OCI-LY7 (cell line): Measurements from ENCODE around the gene AP3M1. TPM values are rescaled to one million over a fixed set of nuclear protein-coding genes. Genes with fewer than 3 reads are reported as not detected.

ENCODE experiments used
- BruUV-seq: library from RNA; stranded (reverse); fragments of 400-500 nt; replicated peaks from 2 replicates; lab custom pipeline; 2021; lab: Mats Ljungman, UMichigan
- CTCF ChIA-PET: fragments of 300-600 bp; sonication (Branson Sonifier 250); formaldehyde crosslinking; loops from one replicate; lab custom pipeline; 2022; ENCODE audit warnings: antibody characterized with exemption; ENCODE audit not compliant: unreplicated experiment; lab: Charles Lee
- POLR2A ChIA-PET: fragments of 300-600 bp; sonication (Branson Sonifier 250); formaldehyde crosslinking; loops from one replicate; lab custom pipeline; 2022; ENCODE audit warnings: antibody characterized with exemption; lab: Charles Lee
- DNase-seq: peaks from one replicate; pipeline ENCODE4 v3.0.0-alpha.2; 2015; ENCODE audit warnings: low spot score
- H2AFZ ChIP-seq: fragments of 200-600 bp; sonication (generic), shearing (Covaris generic); 2 replicates; pipeline ENCODE4 v1.6.1; 2014; ENCODE audit warnings: mild to moderate bottlenecking, antibody characterized with exemption, low read length, moderate library complexity
- H3K27ac ChIP-seq: fragments of 200-600 bp; sonication (generic); 2 replicates; pipeline ENCODE4 v1.5.1; 2014; ENCODE audit warnings: mixed run types, low read depth, mild to moderate bottlenecking, moderate library complexity, low read length, inconsistent platforms; ENCODE audit not compliant: poor library complexity, severe bottlenecking
- H3K36me3 ChIP-seq: fragments of 200-600 bp; sonication (generic); 2 replicates; pipeline ENCODE4 v1.6.1; 2014; ENCODE audit warnings: mild to moderate bottlenecking, antibody characterized with exemption, low read length, moderate library complexity, mixed read lengths; ENCODE audit not compliant: insufficient read depth
- H3K4me1 ChIP-seq: fragments of 200-600 bp; sonication (generic); 2 replicates; pipeline ENCODE4 v1.5.1; 2014; ENCODE audit warnings: mild to moderate bottlenecking, low read length; ENCODE audit not compliant: insufficient read depth, poor library complexity, severe bottlenecking
- H3K4me2 ChIP-seq: fragments of 200-600 bp; sonication (generic); 2 replicates; pipeline ENCODE4 v1.6.1; 2014; ENCODE audit warnings: mild to moderate bottlenecking, low read length
- H3K4me3 ChIP-seq: fragments of 200-600 bp; sonication (generic); 2 replicates; pipeline ENCODE4 v1.5.1; 2014; ENCODE audit warnings: mild to moderate bottlenecking, low read depth, low read length; ENCODE audit not compliant: poor library complexity, severe bottlenecking
- H3K79me2 ChIP-seq: fragments of 200-600 bp; sonication (generic); 2 replicates; pipeline ENCODE4 v1.6.1; 2016; ENCODE audit warnings: low read depth, mild to moderate bottlenecking, low read length, moderate library complexity, mixed read lengths; ENCODE audit not compliant: insufficient read depth
- H3K9me2 ChIP-seq: fragments of 200-600 bp; sonication (generic); 2 replicates; pipeline ENCODE4 v1.6.1; 2016; ENCODE audit warnings: mild to moderate bottlenecking, low read length, mixed read lengths; ENCODE audit not compliant: insufficient read depth
- H3K9me3 ChIP-seq: fragments of 200-600 bp; sonication (generic); 2 replicates; pipeline ENCODE4 v1.6.1; 2014; ENCODE audit warnings: mild to moderate bottlenecking, mixed run types, low read length, mixed read lengths
- H4K20me1 ChIP-seq: fragments of 200-600 bp; sonication (generic); 2 replicates; pipeline ENCODE4 v1.6.1; 2014; ENCODE audit warnings: mild to moderate bottlenecking, antibody characterized with exemption, low read length, moderate library complexity, mixed read lengths; ENCODE audit not compliant: insufficient read depth
- CTCF ChIP-seq: fragments of 200-600 bp; sonication (generic); conservative IDR thresholded peaks from 2 replicates; pipeline ENCODE4 v1.5.1; 2014; ENCODE audit warnings: mild to moderate bottlenecking, antibody characterized with exemption, low read length, moderate library complexity, mixed read lengths
- EZH2phosphoT487 ChIP-seq: fragments of 200-600 bp; sonication (generic); IDR thresholded peaks from 2 replicates; pipeline ENCODE4 v1.6.1; 2018; ENCODE audit warnings: low read depth, borderline replicate concordance, mild to moderate bottlenecking, mixed run types, antibody characterized with exemption, low read length, moderate library complexity, mixed read lengths
- intact Hi-C: fragments of 100-400 bp; cut with micrococcal nuclease; formaldehyde crosslinking; loops from one replicate; pipeline ENCODE4 v1.10.0; 2022; ENCODE audit not compliant: unreplicated experiment
- total RNA-seq, 2 experiments: library from RNA; depleted of rRNA in 1 of 2; stranded (reverse); fragments of >200 nt in 1 of 2; shearing (Covaris generic) in 1 of 2; gene quantifications; 2 replicates each; pipeline ENCODE4 v1.2.3, GENCODE V29; 2014 to 2022

The AP3M1 gene
- total RNA-seq, 2 experiments from 2014 or later: 35.5 to 54.2 TPM

- TF ChIP-seq CTCF (no peak), EZH2phosphoT487 (no peak)
- no peak overlapping the region for H3K27ac ChIP-seq
- POLR2A ChIA-PET: interaction anchor here (0.6 to 1.4 kb wide), 7 partner anchors 9 to 275 kb away, joined by 3 to 5 read pairs (median 3); no protein-coding TSS in a partner anchor
- H2AFZ ChIP-seq: no peak overlapping the region
- peaks cover 96% of the 10 kb centered on the region for H3K36me3 ChIP-seq
- DNase-seq: no peak
- no peaks in the 10 kb centered on the region for H3K79me2 ChIP-seq
- no peaks in the 10 kb centered on the region for H3K9me2 ChIP-seq
- CTCF ChIA-PET: interaction anchor here (0.6 kb wide), 1 partner anchor 230 kb away, joined by 4 read pairs; no protein-coding TSS in a partner anchor
- H3K4me3 ChIP-seq: no peak overlapping the region
- intact Hi-C loops: no loop called here
- no TSS peak for BruUV-seq
- no peaks in the 10 kb centered on the region for H3K4me1 ChIP-seq
- no peaks in the 10 kb centered on the region for H3K9me3 ChIP-seq
- H4K20me1 ChIP-seq: no peaks in the 10 kb centered on the region
- no peak overlapping the region for H3K4me2 ChIP-seq
These were observed 41.2 kb downstream of the AP3M1 start for GRCh38 chr10:74109452-74109851.

GRCh38 chr10:74107391-74107790, 43.2 kb downstream of the AP3M1 start:
- no TSS peak for BruUV-seq
- POLR2A ChIA-PET: interaction anchor here (0.5 to 0.7 kb wide), 3 partner anchors 28 to 40 kb away, joined by 3 to 5 read pairs (median 4); no protein-coding TSS in a partner anchor

More at GRCh38 chr10:74107391-74107790, 43.2 kb downstream of the AP3M1 start:
- H3K9me3 ChIP-seq: no peaks in the 10 kb centered on the region
- no peak overlapping the region for H3K27ac ChIP-seq
- peaks cover 94% of the 10 kb centered on the region for H3K36me3 ChIP-seq
- H3K4me3 ChIP-seq: no peak overlapping the region
- no peak for DNase-seq
- no peaks in the 10 kb centered on the region for H3K9me2 ChIP-seq
- H3K79me2 ChIP-seq: no peaks in the 10 kb centered on the region
- H3K4me1 ChIP-seq: no peaks in the 10 kb centered on the region
- no peak overlapping the region for H3K4me2 ChIP-seq
- CTCF ChIA-PET: interaction anchor here (1.2 kb wide), 1 partner anchor 26 kb away, joined by 3 read pairs; no protein-coding TSS in a partner anchor
- intact Hi-C loops: no loop called here
- TF ChIP-seq CTCF (no peak), EZH2phosphoT487 (no peak)
- H4K20me1 ChIP-seq: 0 out of 2 replicates have a peak, but pooled peaks cover 3% of the 10 kb centered on the region
- no peak overlapping the region for H2AFZ ChIP-seq
